ENCODE data around the gene C5AR2. TPM values are rescaled to one million over a fixed set of nuclear protein-coding genes. Genes with fewer than 3 reads are reported as not detected.
"Not testable (repeated sequence)": the region's sequence is repeated elsewhere in the genome, so short reads cannot be mapped to it uniquely, and the experiment has no call there.

The C5AR2 gene
- total RNA-seq, 3 donors from 2014 or later (not counting 1 experiment from before 2014, with no cell fraction given), result 4.3 to 15.5 (median 8.3) TPM

DNA sequence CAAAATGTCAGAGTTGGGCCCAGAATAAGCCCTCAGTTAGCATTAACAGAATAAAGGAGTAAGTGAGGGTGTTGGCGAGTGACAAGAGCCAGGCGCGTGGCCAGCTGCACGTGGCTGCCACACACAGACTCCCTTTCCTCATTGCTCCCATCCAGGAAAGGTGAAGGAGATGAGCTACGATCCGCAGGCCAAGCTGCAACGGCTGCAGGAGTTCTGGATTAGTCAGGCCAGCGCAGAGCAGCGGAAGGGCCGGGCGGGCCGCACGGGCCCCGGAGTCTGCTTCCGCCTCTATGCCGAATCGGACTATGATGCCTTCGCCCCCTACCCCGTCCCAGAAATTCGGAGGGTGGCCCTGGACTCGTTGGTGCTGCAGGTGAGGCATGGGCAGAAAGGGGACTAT lies 30.3 kb downstream of the C5AR2 start:
- peaks cover 63% of the 10 kb centered on the region for H3K36me3 ChIP-seq (ENCODE audit: control insufficient read depth, insufficient read depth, low read length)
- no peaks in the 10 kb centered on the region for H3K4me1 ChIP-seq (ENCODE audit: control insufficient read depth, insufficient read depth, low read length)
- ATAC-seq (no peak), DNase-seq (no peak)
- 98% methylated on average over 21 of the region's 21 CpGs for WGBS (ENCODE audit: insufficient coverage)
- Mint-ChIP-seq H3K4me3 (no peak overlapping the region), H3K36me3 (peaks cover 12% of the 10 kb centered on the region), H3K9me3 (no peaks in the 10 kb centered on the region), H3K4me1 (no peaks in the 10 kb centered on the region), H3K27ac (no peak overlapping the region), H3K27me3 (ENCODE audit: low read depth in 2 of 2) (no peaks in the 10 kb centered on the region)
- H3K27me3 ChIP-seq (ENCODE audit: control insufficient read depth, insufficient read depth, low read length), result no peaks in the 10 kb centered on the region
- H3K4me3 ChIP-seq (ENCODE audit: low read length), result no peak overlapping the region
- H3K9me3 ChIP-seq (ENCODE audit: control insufficient read depth, insufficient read depth, low read length), result no peaks in the 10 kb centered on the region
- TF ChIP-seq, protein P1, sequence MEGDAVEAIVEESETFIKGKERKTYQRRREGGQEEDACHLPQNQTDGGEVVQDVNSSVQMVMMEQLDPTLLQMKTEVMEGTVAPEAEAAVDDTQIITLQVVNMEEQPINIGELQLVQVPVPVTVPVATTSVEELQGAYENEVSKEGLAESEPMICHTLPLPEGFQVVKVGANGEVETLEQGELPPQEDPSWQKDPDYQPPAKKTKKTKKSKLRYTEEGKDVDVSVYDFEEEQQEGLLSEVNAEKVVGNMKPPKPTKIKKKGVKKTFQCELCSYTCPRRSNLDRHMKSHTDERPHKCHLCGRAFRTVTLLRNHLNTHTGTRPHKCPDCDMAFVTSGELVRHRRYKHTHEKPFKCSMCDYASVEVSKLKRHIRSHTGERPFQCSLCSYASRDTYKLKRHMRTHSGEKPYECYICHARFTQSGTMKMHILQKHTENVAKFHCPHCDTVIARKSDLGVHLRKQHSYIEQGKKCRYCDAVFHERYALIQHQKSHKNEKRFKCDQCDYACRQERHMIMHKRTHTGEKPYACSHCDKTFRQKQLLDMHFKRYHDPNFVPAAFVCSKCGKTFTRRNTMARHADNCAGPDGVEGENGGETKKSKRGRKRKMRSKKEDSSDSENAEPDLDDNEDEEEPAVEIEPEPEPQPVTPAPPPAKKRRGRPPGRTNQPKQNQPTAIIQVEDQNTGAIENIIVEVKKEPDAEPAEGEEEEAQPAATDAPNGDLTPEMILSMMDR (IDR thresholded peaks at IDR 0.05), result no peak
- H3K27ac ChIP-seq (ENCODE audit: low read length), result no peak overlapping the region
- intact Hi-C loops (cut with micrococcal nuclease), result no loop called here

DNA sequence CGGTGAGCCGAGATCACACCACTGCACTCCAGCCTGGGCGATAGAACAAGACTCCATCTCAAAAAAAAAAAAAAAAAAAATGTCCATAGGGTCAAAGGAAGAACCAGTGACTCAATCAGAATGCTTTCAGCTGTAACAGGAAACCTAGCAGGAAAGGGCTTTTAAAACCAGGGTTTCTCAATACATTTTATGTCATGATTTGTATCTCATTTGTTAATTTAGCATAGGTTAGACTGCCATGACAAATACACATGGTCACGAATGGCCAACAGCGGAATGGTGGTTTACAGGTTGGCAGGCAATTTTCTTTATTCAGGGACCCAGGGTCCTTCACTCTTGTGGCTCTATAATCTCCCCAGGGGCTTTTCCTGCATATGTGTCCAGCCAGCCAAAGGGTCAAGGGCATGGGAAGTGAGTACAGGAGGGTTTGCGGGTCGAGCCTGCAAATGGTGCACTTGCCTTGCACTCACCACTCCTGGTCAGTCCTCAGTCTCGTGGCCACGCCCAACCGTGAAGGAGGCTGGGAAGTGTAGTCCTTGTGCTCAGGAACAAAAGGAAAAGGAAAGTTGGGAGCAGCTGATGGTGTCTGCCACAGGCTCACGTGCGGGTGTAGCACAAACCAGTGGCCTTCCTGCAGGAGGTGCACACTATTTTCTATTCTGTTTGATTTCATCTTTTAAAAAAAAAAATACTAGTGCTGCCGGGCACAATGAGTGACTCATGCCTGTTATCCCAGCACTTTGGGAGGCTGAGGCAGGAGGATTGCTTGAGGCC lies 32.0 kb downstream of the C5AR2 start:
- intact Hi-C loops (cut with micrococcal nuclease), result no loop called here
- H3K27ac ChIP-seq (ENCODE audit: low read length), result no peak overlapping the region
- WGBS (ENCODE audit: insufficient coverage), result 95% methylated on average over 12 of the region's 13 CpGs
- TF ChIP-seq, protein P1 (IDR thresholded peaks at IDR 0.05), result no peak
- H3K27me3 ChIP-seq (ENCODE audit: control insufficient read depth, insufficient read depth, low read length), result no peaks in the 10 kb centered on the region
- DNase-seq (no peak), ATAC-seq (peak in 1 of 3 donors; percentile 67)
- H3K9me3 ChIP-seq (ENCODE audit: control insufficient read depth, insufficient read depth, low read length), result no peaks in the 10 kb centered on the region
- Mint-ChIP-seq H3K4me1 (no peaks in the 10 kb centered on the region), H3K27me3 (ENCODE audit: low read depth in 2 of 2) (no peaks in the 10 kb centered on the region), H3K27ac (no peak overlapping the region), H3K36me3 (peaks cover 14% of the 10 kb centered on the region), H3K4me3 (no peak overlapping the region), H3K9me3 (no peaks in the 10 kb centered on the region)
- no peaks in the 10 kb centered on the region for H3K4me1 ChIP-seq (ENCODE audit: control insufficient read depth, insufficient read depth, low read length)
- no peak overlapping the region for H3K4me3 ChIP-seq (ENCODE audit: low read length)
- H3K36me3 ChIP-seq (ENCODE audit: control insufficient read depth, insufficient read depth, low read length), result peaks cover 49% of the 10 kb centered on the region

DNA sequence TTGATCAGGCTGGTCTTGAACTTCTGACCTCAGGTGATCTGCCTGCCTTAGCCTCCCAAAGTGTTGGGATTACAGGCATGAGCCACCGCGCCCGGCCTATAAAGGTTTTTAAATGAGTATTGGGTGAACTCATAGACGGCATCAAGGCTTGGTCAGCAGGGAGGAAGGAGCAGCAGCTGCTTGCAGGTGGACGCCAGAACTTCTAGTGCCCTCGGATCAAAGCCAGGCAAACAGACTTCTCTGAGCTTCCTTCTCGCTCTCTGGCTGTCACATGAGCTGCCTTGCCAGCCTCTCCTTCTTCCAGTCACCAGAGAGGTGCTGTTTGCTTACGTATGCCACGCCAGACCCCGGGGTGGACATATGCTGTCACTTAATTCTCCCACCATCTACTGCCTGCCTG lies 33.5 kb downstream of the C5AR2 start:
- H3K9me3 Mint-ChIP-seq; H3K4me3 ChIP-seq (ENCODE audit: low read length); DNase-seq; H3K27ac ChIP-seq (ENCODE audit: low read length); ATAC-seq; H3K27me3 Mint-ChIP-seq (ENCODE audit: low read depth in 2 of 2); H3K4me1 Mint-ChIP-seq; H3K27ac Mint-ChIP-seq; H3K9me3 ChIP-seq (ENCODE audit: control insufficient read depth, insufficient read depth, low read length); H3K27me3 ChIP-seq (ENCODE audit: control insufficient read depth, insufficient read depth, low read length); H3K4me1 ChIP-seq (ENCODE audit: control insufficient read depth, insufficient read depth, low read length); H3K4me3 Mint-ChIP-seq; intact Hi-C loops (cut with micrococcal nuclease): not testable (repeated sequence)
- H3K36me3 ChIP-seq (ENCODE audit: control insufficient read depth, insufficient read depth, low read length), result peaks cover 50% of the 10 kb centered on the region
- H3K36me3 Mint-ChIP-seq, result peaks cover 14% of the 10 kb centered on the region
- WGBS (ENCODE audit: insufficient coverage), result 98% methylated on average over 6 of the region's 10 CpGs

DNA sequence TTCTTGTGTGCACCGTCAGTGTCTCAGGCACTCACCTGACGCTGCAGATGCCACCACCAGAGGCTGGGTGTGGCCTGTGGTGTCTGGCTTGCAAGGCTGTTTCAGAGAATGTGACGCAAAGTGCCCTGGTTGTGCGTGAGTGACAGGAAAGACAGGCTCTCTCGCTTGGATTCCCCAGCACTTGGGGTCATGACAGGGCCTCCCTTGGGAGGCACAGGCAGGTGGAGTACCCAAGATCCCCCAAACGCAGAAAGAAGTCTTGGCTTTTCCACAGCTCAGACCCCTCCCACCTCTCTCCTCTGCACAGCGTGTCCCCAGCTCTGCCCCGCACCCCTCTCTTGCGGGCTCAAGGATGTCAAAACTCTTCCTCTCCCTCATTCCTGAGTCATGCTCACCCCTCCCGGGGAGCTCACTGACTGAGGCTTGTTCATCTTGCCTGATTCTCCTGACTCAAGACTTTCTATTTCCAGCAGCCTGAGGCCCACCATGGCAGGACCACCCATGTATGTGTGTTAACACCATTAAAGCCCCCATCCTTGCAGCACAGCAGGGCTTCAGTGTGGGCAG lies 38.2 kb downstream of the C5AR2 start:
- H3K9me3 Mint-ChIP-seq, result no peaks in the 10 kb centered on the region
- DNase-seq (no peak), ATAC-seq (peak; percentile 31 to 89 (median 45))
- Histone ChIP-seq H3K4me1 (ENCODE audit: control insufficient read depth, insufficient read depth, low read length) (peaks cover 10% of the 10 kb centered on the region), H3K4me3 (ENCODE audit: low read length) (no peak overlapping the region), H3K27me3 (ENCODE audit: control insufficient read depth, insufficient read depth, low read length) (no peaks in the 10 kb centered on the region), H3K9me3 (ENCODE audit: control insufficient read depth, insufficient read depth, low read length) (no peaks in the 10 kb centered on the region), H3K27ac (ENCODE audit: low read length) (no peak overlapping the region), H3K36me3 (ENCODE audit: control insufficient read depth, insufficient read depth, low read length) (peaks cover 52% of the 10 kb centered on the region)
- H3K4me3 Mint-ChIP-seq, result no peak overlapping the region
- peak overlapping the region in 1 of 2 donors; percentile 14 for H3K27ac Mint-ChIP-seq
- H3K4me1 Mint-ChIP-seq, result peaks cover 0 to 4% of the 10 kb centered on the region in 2 donors
- intact Hi-C loops (cut with micrococcal nuclease), result no loop called here
- 57% methylated on average over 10 of the region's 10 CpGs for WGBS (ENCODE audit: insufficient coverage)
- no peaks in the 10 kb centered on the region for H3K27me3 Mint-ChIP-seq (ENCODE audit: low read depth in 2 of 2)
- H3K36me3 Mint-ChIP-seq, result peaks cover 6% of the 10 kb centered on the region
- TF ChIP-seq, protein P1 (IDR thresholded peaks at IDR 0.05), result no peak
